Loucy (cell line): Measurements from ENCODE around the gene WFIKKN1.
A peak's percentile ranks its signal among the peaks of the same experiment; 100 is the strongest.

Experiments
- H2AFZ ChIP-seq: fragments of 200-600 bp; sonication (generic); 2 replicates; pipeline ENCODE4 v1.6.0; 2016; ENCODE audit warnings: antibody characterized with exemption, mild to moderate bottlenecking, low read length, moderate library complexity
- H3F3A ChIP-seq: fragments of 200-600 bp; 2 replicates; pipeline ENCODE4 v1.6.0; 2016; ENCODE audit warnings: antibody characterized with exemption, low read depth, mild to moderate bottlenecking
- H3K27me3 ChIP-seq: fragments of 200-600 bp; sonication (generic); 2 replicates; pipeline ENCODE4 v1.6.1; 2014; ENCODE audit warnings: low read length, mild to moderate bottlenecking; ENCODE audit not compliant: insufficient read depth, poor library complexity, severe bottlenecking
- H3K36me3 ChIP-seq: fragments of 200-600 bp; sonication (generic); 2 replicates; pipeline ENCODE4 v1.6.1; 2016; ENCODE audit warnings: low read length; ENCODE audit not compliant: insufficient read depth
- H3K4me1 ChIP-seq: fragments of 200-600 bp; sonication (generic); 2 replicates; pipeline ENCODE4 v1.5.1; 2014; ENCODE audit warnings: low read length, mild to moderate bottlenecking; ENCODE audit not compliant: insufficient read depth, poor library complexity, severe bottlenecking
- H3K4me2 ChIP-seq: fragments of 200-600 bp; sonication (generic); 2 replicates; pipeline ENCODE4 v1.6.0; 2014; ENCODE audit warnings: antibody characterized with exemption, low read length, low read depth, mild to moderate bottlenecking; ENCODE audit not compliant: poor library complexity, severe bottlenecking
- H3K4me3 ChIP-seq: fragments of 200-600 bp; sonication (generic); 2 replicates; pipeline ENCODE4 v1.5.1; 2014; ENCODE audit warnings: low read length, mild to moderate bottlenecking, mixed read lengths; ENCODE audit not compliant: poor library complexity, severe bottlenecking
- H3K79me2 ChIP-seq: fragments of 200-600 bp; sonication (generic); 2 replicates; pipeline ENCODE4 v1.6.1; 2014; ENCODE audit warnings: low read length; ENCODE audit not compliant: insufficient read depth
- H3K9ac ChIP-seq: fragments of 200-600 bp; sonication (generic); 2 replicates; pipeline ENCODE4 v1.6.0; 2014; ENCODE audit warnings: mild to moderate bottlenecking, low read depth, low read length, moderate library complexity; ENCODE audit not compliant: poor library complexity, severe bottlenecking
- H3K9me2 ChIP-seq: fragments of 200-600 bp; sonication (generic); replicated peaks from 2 replicates; pipeline ENCODE4 v1.6.1; 2016; ENCODE audit warnings: low read depth, low read length, mixed read lengths
- H3K9me3 ChIP-seq: fragments of 200-600 bp; sonication (generic); 2 replicates; pipeline ENCODE4 v1.6.1; 2014; ENCODE audit warnings: mild to moderate bottlenecking, antibody characterized with exemption, low read length, low read depth; ENCODE audit not compliant: insufficient read depth
- H4K20me1 ChIP-seq: fragments of 200-600 bp; sonication (generic); 2 replicates; pipeline ENCODE4 v1.6.0; 2014; ENCODE audit warnings: antibody characterized with exemption, low read length, mild to moderate bottlenecking; ENCODE audit not compliant: insufficient read depth, poor library complexity, severe bottlenecking
- CTCF ChIP-seq: fragments of 200-600 bp; sonication (generic); conservative IDR thresholded peaks from 2 replicates; pipeline ENCODE4 v1.5.1; 2014; ENCODE audit warnings: mild to moderate bottlenecking, antibody characterized with exemption, low read length
- EZH2phosphoT487 ChIP-seq: fragments of 200-600 bp; IDR thresholded peaks from 2 replicates; pipeline ENCODE4 v1.6.1; 2018; ENCODE audit warnings: antibody characterized with exemption, mild to moderate bottlenecking, moderate library complexity, borderline replicate concordance

Gene WFIKKN1

GRCh38 chr16:667113-667779 is 36.5 kb downstream of the WFIKKN1 start:
- no peak for TF ChIP-seq EZH2phosphoT487
- no peak for TF ChIP-seq CTCF
- Histone ChIP-seq H3K4me2 (peak overlapping the region; percentile 48), H3K9me2 (no peaks in the 10 kb centered on the region), H4K20me1 (no peaks in the 10 kb centered on the region), H3K9ac (peak overlapping the region; percentile 90), H3K9me3 (no peaks in the 10 kb centered on the region), H3F3A (no peaks in the 10 kb centered on the region), H3K36me3 (no peaks in the 10 kb centered on the region), H2AFZ (peak overlapping the region; percentile 72; the same call in 1 of the 2 replicates), H3K4me3 (peak overlapping the region; percentile 80), H3K27me3 (no peaks in the 10 kb centered on the region), H3K79me2 (peaks cover 17% of the 10 kb centered on the region; the same call in 1 of the 2 replicates), H3K4me1 (peaks cover 5% of the 10 kb centered on the region)

GRCh38 chr16:667780-668518 is 37.2 kb downstream of the WFIKKN1 start, which contains the start of gene RHOT2:
TSS of gene RHOT2 (plus strand) at chr16:668132. CDS start at chr16:668200, 68 bp downstream.
- H3F3A ChIP-seq, result no peaks in the 10 kb centered on the region
- peak within 1 kb of the TSS; percentile 67 for H3K4me2 ChIP-seq
- no peaks in the 10 kb centered on the region for H3K36me3 ChIP-seq
- peak within 1 kb of the TSS; percentile 90 for H3K9ac ChIP-seq
- peak within 1 kb of the TSS; percentile 80 for H3K4me3 ChIP-seq
- no peaks in the 10 kb centered on the region for H4K20me1 ChIP-seq
- H3K9me2 ChIP-seq, result no peaks in the 10 kb centered on the region
- no peaks in the 10 kb centered on the region for H3K9me3 ChIP-seq
- peaks cover 17% of the 10 kb centered on the region; the same call in 1 of the 2 replicates for H3K79me2 ChIP-seq
- peaks cover 5% of the 10 kb centered on the region for H3K4me1 ChIP-seq
- peak within 1 kb of the TSS; percentile 72; the same call in 1 of the 2 replicates for H2AFZ ChIP-seq
- H3K27me3 ChIP-seq, result no peaks in the 10 kb centered on the region
- peak; percentile 60 for TF ChIP-seq CTCF
- TF ChIP-seq EZH2phosphoT487, result no peak

GRCh38 chr16:668519-669171 is 37.9 kb downstream of the WFIKKN1 start:
- Histone ChIP-seq H3K4me1 (peaks cover 5% of the 10 kb centered on the region), H3K79me2 (peaks cover 17% of the 10 kb centered on the region; the same call in 1 of the 2 replicates), H3K9me3 (no peaks in the 10 kb centered on the region), H4K20me1 (no peaks in the 10 kb centered on the region), H2AFZ (0 out of 2 replicates have a peak overlapping the region, but pooled peaks have one; percentile 45), H3K9ac (peak overlapping the region; percentile 90), H3K4me3 (peak overlapping the region; percentile 80), H3K4me2 (peak overlapping the region; percentile 67), H3F3A (no peaks in the 10 kb centered on the region), H3K36me3 (no peaks in the 10 kb centered on the region), H3K27me3 (no peaks in the 10 kb centered on the region), H3K9me2 (no peaks in the 10 kb centered on the region)
- TF ChIP-seq EZH2phosphoT487 (no peak), CTCF (no peak)
